ENCODE measurements around the gene KCTD10. TPM values are rescaled to one million over a fixed set of nuclear protein-coding genes. Genes with fewer than 3 reads are reported as not detected.

The KCTD10 gene
- total RNA-seq, 2 donors from 2014 or later: 34.4 to 55.9 TPM

DNA sequence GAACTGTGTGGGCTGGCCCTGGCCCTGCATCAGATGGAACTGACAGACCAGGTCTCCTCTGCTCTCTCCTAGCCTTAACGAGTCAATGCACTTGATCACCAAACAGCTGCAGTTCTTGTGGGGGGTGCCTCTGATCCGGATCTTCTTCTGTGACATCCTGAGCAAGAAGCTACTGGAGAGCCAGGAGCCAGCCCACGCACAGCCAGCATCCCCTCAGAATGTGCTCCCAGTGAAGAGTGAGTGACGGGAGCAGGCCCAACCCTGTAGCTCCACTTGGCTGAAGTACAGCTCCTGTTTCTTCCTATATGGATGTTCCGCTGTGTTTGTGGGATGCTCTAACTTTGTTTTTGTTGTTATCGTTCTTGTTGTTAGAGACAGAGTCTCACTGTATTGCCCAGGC is 24.2 kb upstream of the KCTD10 start:
- TF ChIP-seq, protein P1, sequence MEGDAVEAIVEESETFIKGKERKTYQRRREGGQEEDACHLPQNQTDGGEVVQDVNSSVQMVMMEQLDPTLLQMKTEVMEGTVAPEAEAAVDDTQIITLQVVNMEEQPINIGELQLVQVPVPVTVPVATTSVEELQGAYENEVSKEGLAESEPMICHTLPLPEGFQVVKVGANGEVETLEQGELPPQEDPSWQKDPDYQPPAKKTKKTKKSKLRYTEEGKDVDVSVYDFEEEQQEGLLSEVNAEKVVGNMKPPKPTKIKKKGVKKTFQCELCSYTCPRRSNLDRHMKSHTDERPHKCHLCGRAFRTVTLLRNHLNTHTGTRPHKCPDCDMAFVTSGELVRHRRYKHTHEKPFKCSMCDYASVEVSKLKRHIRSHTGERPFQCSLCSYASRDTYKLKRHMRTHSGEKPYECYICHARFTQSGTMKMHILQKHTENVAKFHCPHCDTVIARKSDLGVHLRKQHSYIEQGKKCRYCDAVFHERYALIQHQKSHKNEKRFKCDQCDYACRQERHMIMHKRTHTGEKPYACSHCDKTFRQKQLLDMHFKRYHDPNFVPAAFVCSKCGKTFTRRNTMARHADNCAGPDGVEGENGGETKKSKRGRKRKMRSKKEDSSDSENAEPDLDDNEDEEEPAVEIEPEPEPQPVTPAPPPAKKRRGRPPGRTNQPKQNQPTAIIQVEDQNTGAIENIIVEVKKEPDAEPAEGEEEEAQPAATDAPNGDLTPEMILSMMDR (IDR thresholded peaks at IDR 0.05): no peak
- no peaks in the 10 kb centered on the region for H3K27me3 ChIP-seq
- DNase-seq (ENCODE audit: low spot score): no peak
- peaks cover 90% of the 10 kb centered on the region for H3K36me3 ChIP-seq
- H3K4me1 ChIP-seq: no peaks in the 10 kb centered on the region
- no peaks in the 10 kb centered on the region for H3K9me3 ChIP-seq
- H3K4me3 ChIP-seq: no peak overlapping the region
- no peak overlapping the region for H3K27ac ChIP-seq

DNA sequence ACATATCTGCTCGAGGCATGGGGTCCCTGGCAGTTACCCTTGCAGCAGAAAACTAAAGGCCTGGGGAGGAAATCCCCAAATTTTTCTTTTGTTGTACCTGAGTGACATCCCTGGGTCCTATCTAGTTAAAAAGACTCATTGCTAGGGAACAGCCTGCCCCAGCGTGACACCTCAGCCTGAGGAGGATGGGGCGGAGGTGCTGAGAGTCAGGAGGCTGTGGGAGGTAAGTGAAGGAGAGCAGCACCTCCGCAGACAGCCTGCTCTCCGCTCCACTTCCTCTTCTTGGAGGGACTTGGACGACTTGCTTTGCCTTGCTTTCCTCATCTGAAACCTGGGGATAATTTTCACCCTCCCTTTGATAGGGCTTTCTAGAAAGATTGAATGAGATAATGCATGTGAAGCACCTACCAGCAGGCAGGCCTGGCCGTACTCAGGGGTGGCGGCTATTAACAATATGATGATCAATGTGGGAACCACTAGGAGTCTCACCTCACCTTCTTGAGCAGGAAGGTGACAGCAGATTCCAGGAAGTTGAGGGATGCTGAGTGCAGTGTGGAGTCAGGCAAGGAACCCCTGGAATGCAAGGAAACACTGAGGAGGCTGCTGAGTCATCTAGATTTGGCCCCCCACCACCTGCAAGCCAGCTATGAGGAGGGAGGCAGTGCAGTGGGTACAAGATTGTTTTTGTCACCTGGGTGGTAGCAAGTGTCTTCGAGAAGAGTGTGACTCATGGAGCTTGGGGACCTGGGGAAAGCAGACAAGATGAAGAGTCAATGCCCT is 23.5 kb upstream of the KCTD10 start:
- no peak for DNase-seq (ENCODE audit: low spot score)
- H3K4me1 ChIP-seq: no peaks in the 10 kb centered on the region
- no peak overlapping the region for H3K4me3 ChIP-seq
- no peaks in the 10 kb centered on the region for H3K27me3 ChIP-seq
- TF ChIP-seq, protein P1 (IDR thresholded peaks at IDR 0.05): no peak
- H3K36me3 ChIP-seq: peaks cover 84% of the 10 kb centered on the region
- H3K9me3 ChIP-seq: no peaks in the 10 kb centered on the region
- no peak overlapping the region for H3K27ac ChIP-seq

DNA sequence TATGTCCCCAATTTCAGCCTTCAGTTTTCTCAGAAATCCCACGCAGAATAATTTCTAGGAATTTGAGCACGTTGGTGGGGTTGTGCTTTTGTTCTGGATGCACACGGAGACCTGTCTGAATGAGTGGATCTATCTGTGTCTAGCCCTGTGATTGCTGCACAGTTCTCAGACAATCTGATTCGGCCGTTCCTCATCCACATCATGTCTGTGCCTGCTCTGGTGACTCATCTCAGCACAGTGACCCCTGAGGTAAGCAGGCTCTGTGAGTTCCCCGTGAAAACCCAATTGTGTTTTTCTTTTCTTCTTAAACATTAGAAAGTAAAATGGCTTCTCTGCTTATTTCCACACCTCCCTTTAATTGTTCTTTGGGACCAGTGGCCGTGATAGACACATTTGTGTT is 20.6 kb upstream of the KCTD10 start:
- TF ChIP-seq, protein P1 (IDR thresholded peaks at IDR 0.05): no peak
- Histone ChIP-seq H3K4me3 (no peak overlapping the region), H3K27ac (no peak overlapping the region), H3K9me3 (no peaks in the 10 kb centered on the region), H3K27me3 (no peaks in the 10 kb centered on the region), H3K36me3 (peaks cover 59% of the 10 kb centered on the region), H3K4me1 (no peaks in the 10 kb centered on the region)
- no peak for DNase-seq (ENCODE audit: low spot score)

DNA sequence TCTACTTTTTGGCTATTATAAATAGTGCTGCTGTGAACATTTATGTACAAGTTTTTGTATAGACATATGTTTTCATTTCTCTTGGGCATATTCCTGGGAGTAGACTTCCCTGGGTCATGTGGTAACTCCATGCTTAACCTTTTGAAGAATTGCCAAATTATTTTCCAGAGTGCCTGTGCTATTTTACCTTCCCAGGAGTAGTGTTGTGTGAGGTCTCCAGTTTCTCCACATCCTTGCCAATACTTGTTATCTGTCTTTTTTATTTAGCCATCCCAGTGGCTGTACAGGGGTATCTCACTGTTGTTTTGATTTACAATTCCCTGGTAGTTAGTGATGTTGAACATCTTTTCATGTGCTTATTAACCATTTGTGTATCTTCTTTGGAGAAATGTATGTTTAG is 19.2 kb upstream of the KCTD10 start:
- Histone ChIP-seq H3K27me3 (no peaks in the 10 kb centered on the region), H3K27ac (no peak overlapping the region), H3K9me3 (no peaks in the 10 kb centered on the region), H3K4me3 (no peak overlapping the region), H3K4me1 (no peaks in the 10 kb centered on the region), H3K36me3 (peaks cover 58% of the 10 kb centered on the region)
- TF ChIP-seq, protein P1 (IDR thresholded peaks at IDR 0.05): no peak
- no peak for DNase-seq (ENCODE audit: low spot score)

DNA sequence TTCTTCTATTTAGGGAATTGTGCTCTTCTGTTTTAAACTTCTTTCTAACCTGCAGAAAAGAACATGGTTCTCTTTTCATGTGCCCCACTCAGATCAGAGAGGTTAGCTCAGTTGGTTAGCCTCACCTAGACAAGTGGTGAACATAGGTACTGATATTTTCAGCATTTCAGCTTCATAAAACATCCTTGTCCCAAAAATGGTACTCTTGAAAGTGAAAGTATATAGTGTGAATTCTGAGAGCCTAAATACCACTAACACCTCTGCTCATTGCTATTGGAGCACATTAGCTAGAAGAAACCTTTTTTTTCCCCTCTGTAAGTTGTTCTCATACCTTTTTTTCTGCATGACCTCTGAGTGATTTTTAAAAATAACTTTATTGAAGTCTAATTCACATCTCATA is 17.9 kb upstream of the KCTD10 start:
- Histone ChIP-seq H3K9me3 (no peaks in the 10 kb centered on the region), H3K27ac (no peak overlapping the region), H3K27me3 (no peaks in the 10 kb centered on the region), H3K4me1 (no peaks in the 10 kb centered on the region), H3K36me3 (peaks cover 58% of the 10 kb centered on the region), H3K4me3 (no peak overlapping the region)
- TF ChIP-seq, protein P1 (IDR thresholded peaks at IDR 0.05): no peak
- DNase-seq (ENCODE audit: low spot score): no peak

Data from right atrium auricular region (tissue), 2 donors.